Measurements from ENCODE around the gene SUMF1. TPM values are rescaled to one million over a fixed set of nuclear protein-coding genes. Genes with fewer than 3 reads are reported as not detected.
A peak's percentile ranks its signal among the peaks of the same experiment; 100 is the strongest.

Gene SUMF1
- total and polyA plus RNA-seq, 2 of the 13 experiments (the other 11 are each of a cell fraction or from before 2014, with no cell fraction given), result 18.5 to 28.9 TPM

DNA sequence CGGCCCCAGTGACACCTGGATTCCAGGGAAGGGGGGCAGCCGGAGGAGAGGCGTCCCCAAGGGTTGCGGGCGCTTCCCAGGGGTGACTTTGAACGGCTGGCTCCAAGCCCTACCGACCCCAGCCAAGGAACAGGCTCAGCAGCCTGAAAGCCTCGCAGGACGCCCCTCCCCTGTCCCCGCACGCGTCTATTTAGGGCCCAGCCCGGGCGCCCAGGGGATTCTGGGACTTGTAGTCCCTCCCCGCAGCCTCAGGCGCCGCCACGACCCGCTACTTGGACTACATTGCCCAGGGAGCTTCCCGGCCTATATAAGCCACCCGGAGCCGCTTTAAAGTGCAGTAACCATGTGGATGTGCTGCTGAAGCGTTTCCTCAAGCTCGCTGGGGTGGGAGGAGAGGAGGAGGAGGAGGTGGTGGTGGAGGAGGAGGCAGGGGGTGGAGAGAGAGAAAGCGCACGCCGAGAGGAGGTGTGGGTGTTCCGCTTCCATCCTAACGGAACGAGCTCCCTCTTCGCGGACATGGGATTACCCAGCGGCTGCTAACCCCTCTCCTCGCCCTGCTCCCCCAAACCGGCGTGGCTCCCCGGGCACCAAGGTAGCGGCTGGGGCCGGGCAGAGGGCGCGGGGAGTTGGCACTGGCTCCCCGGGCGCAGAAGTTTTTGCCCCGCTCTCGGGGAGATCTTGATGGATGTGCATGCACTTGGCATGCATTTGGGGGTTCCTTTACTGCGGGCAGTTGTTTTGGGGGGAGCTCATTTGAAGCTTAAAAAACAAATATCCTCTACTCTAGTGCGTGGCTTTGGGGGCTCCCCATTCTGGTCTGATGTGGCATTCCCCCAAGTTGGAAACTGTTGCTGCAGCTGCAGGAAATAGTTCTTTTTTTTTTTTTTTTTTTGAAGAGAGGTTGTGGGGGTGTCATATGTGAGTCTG, 26.2 kb upstream of the SUMF1 start, which contains the start of gene ITPR1 (continued):
- TF ChIP-seq, protein P1, sequence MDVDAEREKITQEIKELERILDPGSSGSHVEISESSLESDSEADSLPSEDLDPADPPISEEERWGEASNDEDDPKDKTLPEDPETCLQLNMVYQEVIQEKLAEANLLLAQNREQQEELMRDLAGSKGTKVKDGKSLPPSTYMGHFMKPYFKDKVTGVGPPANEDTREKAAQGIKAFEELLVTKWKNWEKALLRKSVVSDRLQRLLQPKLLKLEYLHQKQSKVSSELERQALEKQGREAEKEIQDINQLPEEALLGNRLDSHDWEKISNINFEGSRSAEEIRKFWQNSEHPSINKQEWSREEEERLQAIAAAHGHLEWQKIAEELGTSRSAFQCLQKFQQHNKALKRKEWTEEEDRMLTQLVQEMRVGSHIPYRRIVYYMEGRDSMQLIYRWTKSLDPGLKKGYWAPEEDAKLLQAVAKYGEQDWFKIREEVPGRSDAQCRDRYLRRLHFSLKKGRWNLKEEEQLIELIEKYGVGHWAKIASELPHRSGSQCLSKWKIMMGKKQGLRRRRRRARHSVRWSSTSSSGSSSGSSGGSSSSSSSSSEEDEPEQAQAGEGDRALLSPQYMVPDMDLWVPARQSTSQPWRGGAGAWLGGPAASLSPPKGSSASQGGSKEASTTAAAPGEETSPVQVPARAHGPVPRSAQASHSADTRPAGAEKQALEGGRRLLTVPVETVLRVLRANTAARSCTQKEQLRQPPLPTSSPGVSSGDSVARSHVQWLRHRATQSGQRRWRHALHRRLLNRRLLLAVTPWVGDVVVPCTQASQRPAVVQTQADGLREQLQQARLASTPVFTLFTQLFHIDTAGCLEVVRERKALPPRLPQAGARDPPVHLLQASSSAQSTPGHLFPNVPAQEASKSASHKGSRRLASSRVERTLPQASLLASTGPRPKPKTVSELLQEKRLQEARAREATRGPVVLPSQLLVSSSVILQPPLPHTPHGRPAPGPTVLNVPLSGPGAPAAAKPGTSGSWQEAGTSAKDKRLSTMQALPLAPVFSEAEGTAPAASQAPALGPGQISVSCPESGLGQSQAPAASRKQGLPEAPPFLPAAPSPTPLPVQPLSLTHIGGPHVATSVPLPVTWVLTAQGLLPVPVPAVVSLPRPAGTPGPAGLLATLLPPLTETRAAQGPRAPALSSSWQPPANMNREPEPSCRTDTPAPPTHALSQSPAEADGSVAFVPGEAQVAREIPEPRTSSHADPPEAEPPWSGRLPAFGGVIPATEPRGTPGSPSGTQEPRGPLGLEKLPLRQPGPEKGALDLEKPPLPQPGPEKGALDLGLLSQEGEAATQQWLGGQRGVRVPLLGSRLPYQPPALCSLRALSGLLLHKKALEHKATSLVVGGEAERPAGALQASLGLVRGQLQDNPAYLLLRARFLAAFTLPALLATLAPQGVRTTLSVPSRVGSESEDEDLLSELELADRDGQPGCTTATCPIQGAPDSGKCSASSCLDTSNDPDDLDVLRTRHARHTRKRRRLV (CRISPR knock-in tag; IDR thresholded peaks at IDR 0.05), result no peak; the same call in 1 of the 2 replicates
- TF ChIP-seq TOE1 (CRISPR knock-in tag; IDR thresholded peaks at IDR 0.05) (no peak), KDM2A (CRISPR knock-in tag; IDR thresholded peaks at IDR 0.05; ENCODE audit: borderline replicate concordance, low read depth) (no peak; the same call in 1 of the 2 replicates), SNAPC2 (CRISPR knock-in tag; IDR thresholded peaks at IDR 0.05) (peak; percentile 77; the same call in 1 of the 2 replicates), GATA4 (IDR thresholded peaks at IDR 0.05; ENCODE audit: borderline replicate concordance, low read depth) (peak; percentile 93), REL (CRISPR knock-in tag; conservative IDR thresholded peaks at IDR 0.05) (0 out of 2 replicates have a peak, but pooled peaks have one; percentile 47), FLYWCH1 (CRISPR knock-in tag; IDR thresholded peaks at IDR 0.05) (no peak), MAFF (IDR thresholded peaks at IDR 0.05; ENCODE audit: low read depth, low read length) (peak; percentile 6; the same call in 1 of the 2 replicates), SIX4 (CRISPR knock-in tag; IDR thresholded peaks at IDR 0.05) (no peak), NFRKB (IDR thresholded peaks at IDR 0.05) (no peak), ZNF589 (CRISPR knock-in tag; conservative IDR thresholded peaks at IDR 0.05) (0 out of 2 replicates have a peak, but pooled peaks have one; percentile 51), ZFP90 (CRISPR knock-in tag; IDR thresholded peaks at IDR 0.05; ENCODE audit: borderline replicate concordance) (peak; percentile 81), ZFY (CRISPR knock-in tag; IDR thresholded peaks at IDR 0.05) (peak; percentile 55; the same call in 1 of the 2 replicates), FOXJ3 (CRISPR knock-in tag; IDR thresholded peaks at IDR 0.05; ENCODE audit: borderline replicate concordance) (no peak; the same call in 1 of the 2 replicates), ZNF446 (CRISPR knock-in tag; IDR thresholded peaks at IDR 0.05) (0 out of 2 replicates have a peak, but pooled peaks have one; percentile 51), ZNF83 (CRISPR knock-in tag; IDR thresholded peaks at IDR 0.05; ENCODE audit: borderline replicate concordance) (peak; percentile 36; the same call in 1 of the 2 replicates)
- TF ChIP-seq, protein P2, sequence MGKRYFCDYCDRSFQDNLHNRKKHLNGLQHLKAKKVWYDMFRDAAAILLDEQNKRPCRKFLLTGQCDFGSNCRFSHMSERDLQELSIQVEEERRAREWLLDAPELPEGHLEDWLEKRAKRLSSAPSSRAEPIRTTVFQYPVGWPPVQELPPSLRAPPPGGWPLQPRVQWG (CRISPR knock-in tag; IDR thresholded peaks at IDR 0.05; ENCODE audit: borderline replicate concordance, low read depth), result no peak
- TF ChIP-seq, protein P3, sequence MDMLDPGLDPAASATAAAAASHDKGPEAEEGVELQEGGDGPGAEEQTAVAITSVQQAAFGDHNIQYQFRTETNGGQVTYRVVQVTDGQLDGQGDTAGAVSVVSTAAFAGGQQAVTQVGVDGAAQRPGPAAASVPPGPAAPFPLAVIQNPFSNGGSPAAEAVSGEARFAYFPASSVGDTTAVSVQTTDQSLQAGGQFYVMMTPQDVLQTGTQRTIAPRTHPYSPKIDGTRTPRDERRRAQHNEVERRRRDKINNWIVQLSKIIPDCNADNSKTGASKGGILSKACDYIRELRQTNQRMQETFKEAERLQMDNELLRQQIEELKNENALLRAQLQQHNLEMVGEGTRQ (IDR thresholded peaks at IDR 0.05; ENCODE audit: low read depth, low read length), result no peak
- TF ChIP-seq, protein P3 (CRISPR knock-in tag; IDR thresholded peaks at IDR 0.05; ENCODE audit: borderline replicate concordance), result 0 out of 2 replicates have a peak, but pooled peaks have one; percentile 38
- TF ChIP-seq, protein P4, sequence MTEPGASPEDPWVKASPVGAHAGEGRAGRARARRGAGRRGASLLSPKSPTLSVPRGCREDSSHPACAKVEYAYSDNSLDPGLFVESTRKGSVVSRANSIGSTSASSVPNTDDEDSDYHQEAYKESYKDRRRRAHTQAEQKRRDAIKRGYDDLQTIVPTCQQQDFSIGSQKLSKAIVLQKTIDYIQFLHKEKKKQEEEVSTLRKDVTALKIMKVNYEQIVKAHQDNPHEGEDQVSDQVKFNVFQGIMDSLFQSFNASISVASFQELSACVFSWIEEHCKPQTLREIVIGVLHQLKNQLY (CRISPR knock-in tag; IDR thresholded peaks at IDR 0.05), result no peak
